OCI-LY3 (cell line): ENCODE data around the gene JAZF1.

ENCODE experiments used
- H2AFZ ChIP-seq: fragments of 200-600, 300-600 bp; shearing (Covaris generic); 2 replicates; pipeline ENCODE4 v1.6.0; 2014; ENCODE audit warnings: antibody characterized with exemption, low read depth, low read length
- H3K27ac ChIP-seq: fragments of 200-600, 300-600 bp; sonication (generic); 2 replicates; pipeline ENCODE4 v1.5.1; 2014; ENCODE audit warnings: mild to moderate bottlenecking, low read length, moderate library complexity, mixed read lengths
- H3K27me3 ChIP-seq: fragments of 200-600, 300-600 bp; sonication (generic); 2 replicates; pipeline ENCODE4 v1.6.1; 2014; ENCODE audit warnings: low read depth, low read length, mixed read lengths
- H3K36me3 ChIP-seq: fragments of 200-600, 300-600 bp; sonication (generic); replicated peaks from 2 replicates; pipeline ENCODE3; 2014; ENCODE audit warnings: low read depth, low read length, mixed read lengths
- H3K4me1 ChIP-seq: fragments of 300-600, 200-600 bp; sonication (generic); 2 replicates; pipeline ENCODE4 v1.6.1; 2014; ENCODE audit warnings: low read length, mixed read lengths
- H3K4me2 ChIP-seq: fragments of 200-600, 300-600 bp; sonication (generic); 2 replicates; pipeline ENCODE4 v1.6.1; 2014; ENCODE audit warnings: low read length, mixed read lengths
- H3K4me3 ChIP-seq: fragments of 300-600, 200-600 bp; sonication (generic); 2 replicates; pipeline ENCODE4 v1.5.1; 2014; ENCODE audit warnings: antibody characterized with exemption, mild to moderate bottlenecking, low read length, moderate library complexity
- H3K79me2 ChIP-seq: fragments of 300-600, 200-600 bp; shearing (Covaris generic); 2 replicates; pipeline ENCODE4 v1.6.1; 2014; ENCODE audit warnings: mild to moderate bottlenecking, low read length, mixed read lengths
- H3K9ac ChIP-seq: fragments of 300-600, 200-600 bp; shearing (Covaris generic); 2 replicates; pipeline ENCODE4 v1.6.0; 2014; ENCODE audit warnings: mild to moderate bottlenecking, low read length, moderate library complexity
- H3K9me3 ChIP-seq: fragments of 200-600, 300-600 bp; shearing (Covaris generic); 2 replicates; pipeline ENCODE4 v1.6.1; 2014; ENCODE audit warnings: low read length, mixed read lengths; ENCODE audit not compliant: insufficient read depth
- H4K20me1 ChIP-seq: fragments of 200-600, 300-600 bp; sonication (generic); 2 replicates; pipeline ENCODE4 v1.6.1; 2016; ENCODE audit warnings: low read length, mixed read lengths; ENCODE audit not compliant: insufficient read depth
- EZH2phosphoT487 ChIP-seq: fragments of 200-600 bp; shearing (Covaris generic); IDR thresholded peaks from 2 replicates; pipeline ENCODE4 v1.6.1; 2018; ENCODE audit warnings: antibody characterized with exemption, mixed run types, low read depth
- TF ChIP-seq, protein P1 (sequence below): fragments of 200-600, 300-600 bp; sonication (generic); IDR thresholded peaks from 2 replicates; pipeline ENCODE4 v1.5.1; 2014; ENCODE audit warnings: antibody characterized with exemption, low read length, low read depth

Gene JAZF1

GRCh38 chr7:27960415-27960814 is 220.2 kb downstream of the JAZF1 start:
- TF ChIP-seq, protein P1, sequence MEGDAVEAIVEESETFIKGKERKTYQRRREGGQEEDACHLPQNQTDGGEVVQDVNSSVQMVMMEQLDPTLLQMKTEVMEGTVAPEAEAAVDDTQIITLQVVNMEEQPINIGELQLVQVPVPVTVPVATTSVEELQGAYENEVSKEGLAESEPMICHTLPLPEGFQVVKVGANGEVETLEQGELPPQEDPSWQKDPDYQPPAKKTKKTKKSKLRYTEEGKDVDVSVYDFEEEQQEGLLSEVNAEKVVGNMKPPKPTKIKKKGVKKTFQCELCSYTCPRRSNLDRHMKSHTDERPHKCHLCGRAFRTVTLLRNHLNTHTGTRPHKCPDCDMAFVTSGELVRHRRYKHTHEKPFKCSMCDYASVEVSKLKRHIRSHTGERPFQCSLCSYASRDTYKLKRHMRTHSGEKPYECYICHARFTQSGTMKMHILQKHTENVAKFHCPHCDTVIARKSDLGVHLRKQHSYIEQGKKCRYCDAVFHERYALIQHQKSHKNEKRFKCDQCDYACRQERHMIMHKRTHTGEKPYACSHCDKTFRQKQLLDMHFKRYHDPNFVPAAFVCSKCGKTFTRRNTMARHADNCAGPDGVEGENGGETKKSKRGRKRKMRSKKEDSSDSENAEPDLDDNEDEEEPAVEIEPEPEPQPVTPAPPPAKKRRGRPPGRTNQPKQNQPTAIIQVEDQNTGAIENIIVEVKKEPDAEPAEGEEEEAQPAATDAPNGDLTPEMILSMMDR = no peak
- no peak for TF ChIP-seq EZH2phosphoT487
- Histone ChIP-seq H3K9ac (no peak overlapping the region), H3K79me2 (no peaks in the 10 kb centered on the region), H3K27ac (no peak overlapping the region), H4K20me1 (no peaks in the 10 kb centered on the region; the same call in 1 of the 2 replicates), H3K9me3 (no peaks in the 10 kb centered on the region), H3K4me2 (no peak overlapping the region), H3K4me1 (no peaks in the 10 kb centered on the region), H3K36me3 (no peaks in the 10 kb centered on the region), H3K27me3 (no peaks in the 10 kb centered on the region), H3K4me3 (no peak overlapping the region), H2AFZ (no peak overlapping the region)

GRCh38 chr7:27958933-27959548 is 221.6 kb downstream of the JAZF1 start:
- no peaks in the 10 kb centered on the region for H3K36me3 ChIP-seq
- H3K27ac ChIP-seq = no peak overlapping the region
- no peak overlapping the region for H3K9ac ChIP-seq
- no peaks in the 10 kb centered on the region for H3K79me2 ChIP-seq
- no peaks in the 10 kb centered on the region; the same call in 1 of the 2 replicates for H4K20me1 ChIP-seq
- H3K4me1 ChIP-seq = no peaks in the 10 kb centered on the region
- H3K9me3 ChIP-seq = no peaks in the 10 kb centered on the region
- no peak overlapping the region for H2AFZ ChIP-seq
- H3K4me2 ChIP-seq = no peak overlapping the region
- H3K27me3 ChIP-seq = no peaks in the 10 kb centered on the region
- no peak overlapping the region for H3K4me3 ChIP-seq
- TF ChIP-seq, protein P1 = no peak
- no peak for TF ChIP-seq EZH2phosphoT487

- H3K9ac ChIP-seq = no peak overlapping the region
- H3K27me3 ChIP-seq = no peaks in the 10 kb centered on the region
- no peaks in the 10 kb centered on the region; the same call in 1 of the 2 replicates for H4K20me1 ChIP-seq
- no peak overlapping the region for H2AFZ ChIP-seq
- no peak overlapping the region for H3K4me2 ChIP-seq
- H3K27ac ChIP-seq = no peak overlapping the region
- H3K4me3 ChIP-seq = no peak overlapping the region
- H3K36me3 ChIP-seq = no peaks in the 10 kb centered on the region
- no peaks in the 10 kb centered on the region for H3K79me2 ChIP-seq
- no peaks in the 10 kb centered on the region for H3K4me1 ChIP-seq
- TF ChIP-seq EZH2phosphoT487 = no peak
- TF ChIP-seq, protein P1 = no peak
- H3K9me3 ChIP-seq = no peaks in the 10 kb centered on the region
Measured at GRCh38 chr7:27955596-27955995, 225.0 kb downstream of the JAZF1 start.

- Histone ChIP-seq H3K9ac (no peak overlapping the region), H3K4me2 (no peak overlapping the region), H3K79me2 (no peaks in the 10 kb centered on the region), H3K27me3 (no peaks in the 10 kb centered on the region), H4K20me1 (no peaks in the 10 kb centered on the region; the same call in 1 of the 2 replicates), H3K27ac (no peak overlapping the region), H2AFZ (no peak overlapping the region), H3K9me3 (no peaks in the 10 kb centered on the region), H3K36me3 (no peaks in the 10 kb centered on the region), H3K4me3 (no peak overlapping the region), H3K4me1 (no peaks in the 10 kb centered on the region)
- TF ChIP-seq, protein P1 = no peak
- no peak for TF ChIP-seq EZH2phosphoT487
Measured at GRCh38 chr7:27955011-27955410, 225.6 kb downstream of the JAZF1 start.
